Activated CD8-positive, alpha-beta T cell treated with anti-CD3 and anti-CD28 coated beads, Interleukin-2, amount 10 ng/mL, durations not matched to agents 7 days and 5 days (primary cell): Measurements from ENCODE around the gene NRG3. TPM values are rescaled to one million over a fixed set of nuclear protein-coding genes. Genes with fewer than 3 reads are reported as not detected.

Experiments used
- ATAC-seq: fragments of 150-1000 bp; cut with Tn5 transposase; one replicate; pipeline ENCODE4 v1.10.0; 2021; ENCODE audit warnings: moderate library complexity
- CTCF ChIA-PET: fragments of 350-600 bp; sonication (Branson Sonifier 250); formaldehyde crosslinking; loops from one replicate; lab custom pipeline; 2021; ENCODE audit warnings: antibody characterized with exemption; lab: Charles Lee
- POLR2A ChIA-PET: fragments of 350-600 bp; sonication (Branson Sonifier 250); formaldehyde crosslinking; loops from one replicate; lab custom pipeline; 2021; ENCODE audit warnings: antibody characterized with exemption; lab: Charles Lee
- DNase-seq: peaks from one replicate; pipeline ENCODE4 v3.0.0-alpha.2; 2020
- H3K27ac Mint-ChIP-seq: one replicate; pipeline ENCODE4 v1.8.0; 2021; ENCODE audit warnings: mild to moderate bottlenecking, mixed read lengths
- H3K27me3 Mint-ChIP-seq: one replicate; pipeline ENCODE4 v1.8.0; 2021; ENCODE audit warnings: low read depth, mixed read lengths
- H3K36me3 Mint-ChIP-seq: one replicate; pipeline ENCODE4 v1.8.0; 2021; ENCODE audit warnings: low read depth, mixed read lengths
- H3K4me1 Mint-ChIP-seq: one replicate; pipeline ENCODE4 v1.8.0; 2021; ENCODE audit warnings: low read depth, mixed read lengths
- H3K4me3 Mint-ChIP-seq: one replicate; pipeline ENCODE4 v1.8.0; 2021; ENCODE audit warnings: mild to moderate bottlenecking, mixed read lengths
- H3K9me3 Mint-ChIP-seq: one replicate; pipeline ENCODE4 v1.8.0; 2022; ENCODE audit warnings: mixed read lengths; ENCODE audit not compliant: insufficient read depth
- total RNA-seq, 2 experiments: library from RNA; stranded (reverse); gene quantifications; one replicate each; pipeline ENCODE4 v1.2.3, GENCODE V29; 2021

Gene NRG3
- total RNA-seq, 2 experiments from 2014 or later, result not detected

GRCh38 chr10:82856957-82857613 is 982.1 kb downstream of the NRG3 start:
- CTCF ChIA-PET, result no interaction called here
- H3K4me1 Mint-ChIP-seq, result no peaks in the 10 kb centered on the region
- peaks cover 6% of the 10 kb centered on the region for H3K9me3 Mint-ChIP-seq
- DNase-seq, result no peak
- no peak overlapping the region for H3K4me3 Mint-ChIP-seq
- no peak overlapping the region for H3K27ac Mint-ChIP-seq
- POLR2A ChIA-PET, result no interaction called here
- no peaks in the 10 kb centered on the region for H3K27me3 Mint-ChIP-seq
- H3K36me3 Mint-ChIP-seq, result no peaks in the 10 kb centered on the region
- no peak for ATAC-seq

- no peak for ATAC-seq
Measured at GRCh38 chr10:82861889-82862288, 986.9 kb downstream of the NRG3 start.

DNA sequence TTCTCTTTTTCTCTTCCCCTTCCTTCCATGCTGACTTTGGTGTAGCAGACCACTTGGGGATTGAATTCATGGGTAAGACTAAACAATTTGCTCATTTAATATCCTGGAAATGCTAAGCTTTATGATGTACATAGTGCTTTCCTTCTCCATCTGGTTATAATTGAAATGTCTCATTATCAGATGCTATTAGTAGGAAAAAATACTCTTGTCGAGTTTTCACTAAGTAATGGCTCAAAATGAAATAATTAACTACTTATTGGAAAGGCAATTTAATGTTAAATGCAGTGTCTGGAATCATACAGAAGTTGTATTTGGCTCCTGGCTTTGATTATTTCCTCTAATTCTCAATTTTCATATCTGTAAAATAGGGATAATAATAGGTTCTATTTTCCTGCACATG is 990.4 kb downstream of the NRG3 start:
- H3K27me3 Mint-ChIP-seq, result no peaks in the 10 kb centered on the region
- no peak for DNase-seq
- H3K27ac Mint-ChIP-seq, result no peak overlapping the region
- H3K9me3 Mint-ChIP-seq, result no peaks in the 10 kb centered on the region
- CTCF ChIA-PET, result no interaction called here
- no peak for ATAC-seq
- POLR2A ChIA-PET, result no interaction called here
- no peaks in the 10 kb centered on the region for H3K4me1 Mint-ChIP-seq
- no peak overlapping the region for H3K4me3 Mint-ChIP-seq
- H3K36me3 Mint-ChIP-seq, result no peaks in the 10 kb centered on the region

More at GRCh38 chr10:82861889-82862288, 986.9 kb downstream of the NRG3 start:
- no peaks in the 10 kb centered on the region for H3K9me3 Mint-ChIP-seq
- no peaks in the 10 kb centered on the region for H3K36me3 Mint-ChIP-seq
- no peak overlapping the region for H3K4me3 Mint-ChIP-seq
- no peak overlapping the region for H3K27ac Mint-ChIP-seq
- no peak for DNase-seq
- CTCF ChIA-PET, result no interaction called here
- POLR2A ChIA-PET, result no interaction called here
- H3K27me3 Mint-ChIP-seq, result no peaks in the 10 kb centered on the region
- no peaks in the 10 kb centered on the region for H3K4me1 Mint-ChIP-seq

DNA sequence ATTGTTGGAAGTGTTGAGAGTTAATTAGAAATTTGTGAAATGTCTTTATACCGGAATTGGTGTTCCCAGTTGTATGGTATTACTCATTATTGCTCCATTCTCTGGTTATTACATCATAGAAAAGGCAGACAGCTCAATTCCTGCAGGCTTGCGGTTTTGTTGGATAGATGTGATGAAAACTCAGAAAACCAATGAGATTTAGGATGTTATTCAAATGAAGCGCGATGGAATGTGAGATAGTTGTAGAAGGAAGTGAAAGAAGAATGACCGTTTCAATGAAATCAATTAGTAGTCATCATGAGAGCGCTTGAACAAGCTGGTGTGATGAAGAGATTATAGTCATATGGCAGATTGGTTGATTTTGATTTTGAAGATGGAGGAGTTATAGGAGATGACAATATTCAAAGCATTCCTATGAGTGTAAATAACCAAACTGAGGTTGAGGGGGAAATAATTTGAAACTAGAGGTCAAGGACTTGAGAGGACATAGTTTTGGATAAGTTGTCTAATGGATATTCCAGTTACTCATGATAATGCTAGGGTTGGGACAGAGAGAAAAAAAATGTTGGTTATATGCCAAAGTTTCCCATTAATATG is 991.5 kb downstream of the NRG3 start:
- ChIA-PET CTCF (no interaction called here), POLR2A (no interaction called here)
- H3K27me3 Mint-ChIP-seq, result no peaks in the 10 kb centered on the region
- ATAC-seq, result no peak
- DNase-seq, result no peak
- no peaks in the 10 kb centered on the region for H3K4me1 Mint-ChIP-seq
- H3K27ac Mint-ChIP-seq, result no peak overlapping the region
- no peak overlapping the region for H3K4me3 Mint-ChIP-seq
- no peaks in the 10 kb centered on the region for H3K36me3 Mint-ChIP-seq
- no peaks in the 10 kb centered on the region for H3K9me3 Mint-ChIP-seq

DNA sequence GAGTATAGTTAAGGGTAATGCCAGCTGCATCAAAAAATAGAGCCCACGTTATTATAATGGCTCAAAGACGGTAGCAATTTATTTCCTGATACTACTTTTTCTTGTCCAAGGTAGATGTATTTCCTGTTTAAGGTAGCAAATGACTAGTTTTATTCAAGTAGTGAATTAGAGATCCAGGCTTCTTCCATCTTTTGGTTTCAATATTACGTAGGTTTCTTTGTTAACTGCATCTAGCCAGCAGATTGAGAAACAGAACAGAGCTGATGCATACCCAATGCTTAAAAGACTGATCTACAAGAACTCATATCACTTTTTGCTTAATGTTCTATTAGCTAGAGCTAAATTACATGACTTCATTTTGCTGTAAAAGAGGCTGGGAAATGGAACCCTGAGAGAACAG is 992.1 kb downstream of the NRG3 start:
- H3K9me3 Mint-ChIP-seq, result no peaks in the 10 kb centered on the region
- no peaks in the 10 kb centered on the region for H3K4me1 Mint-ChIP-seq
- no peaks in the 10 kb centered on the region for H3K27me3 Mint-ChIP-seq
- ATAC-seq (no peak), DNase-seq (no peak)
- H3K36me3 Mint-ChIP-seq, result no peaks in the 10 kb centered on the region
- ChIA-PET CTCF (no interaction called here), POLR2A (no interaction called here)
- H3K27ac Mint-ChIP-seq, result no peak overlapping the region
- H3K4me3 Mint-ChIP-seq, result no peak overlapping the region

GRCh38 chr10:82874671-82875070 is 999.7 kb downstream of the NRG3 start:
- no peak overlapping the region for H3K27ac Mint-ChIP-seq
- no peak overlapping the region for H3K4me3 Mint-ChIP-seq
- ChIA-PET POLR2A (no interaction called here), CTCF (no interaction called here)
- no peaks in the 10 kb centered on the region for H3K4me1 Mint-ChIP-seq
- ATAC-seq (no peak), DNase-seq (no peak)
- no peaks in the 10 kb centered on the region for H3K36me3 Mint-ChIP-seq
- no peaks in the 10 kb centered on the region for H3K27me3 Mint-ChIP-seq
- peaks cover 3% of the 10 kb centered on the region for H3K9me3 Mint-ChIP-seq

DNA sequence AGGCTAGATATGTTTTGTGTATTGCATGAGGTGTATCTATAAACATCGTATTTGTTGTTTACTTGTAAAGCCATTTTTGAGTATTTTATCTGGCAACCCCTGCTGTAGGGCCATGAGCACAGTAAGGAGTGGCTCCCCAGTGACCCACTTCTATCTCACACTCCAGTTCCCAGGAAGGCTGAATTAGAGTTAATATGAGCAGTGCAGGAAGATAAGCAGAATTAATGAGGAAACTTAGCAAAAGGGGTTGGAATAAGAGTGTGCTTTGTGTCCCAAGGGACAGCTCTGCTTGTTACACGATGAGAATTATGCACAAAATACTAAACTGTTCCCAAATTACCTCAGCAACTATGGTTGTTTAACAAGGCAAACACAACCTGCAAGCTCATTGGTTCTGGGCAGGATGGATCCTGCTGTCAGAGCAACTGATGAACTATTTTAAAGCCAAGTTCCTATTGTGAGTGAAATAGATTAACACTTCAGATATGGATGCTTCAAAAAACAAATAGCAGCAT is 1005.8 kb downstream of the NRG3 start:
- DNase-seq (no peak), ATAC-seq (no peak)
- H3K4me1 Mint-ChIP-seq, result no peaks in the 10 kb centered on the region
- H3K27ac Mint-ChIP-seq, result no peak overlapping the region
- H3K27me3 Mint-ChIP-seq, result no peaks in the 10 kb centered on the region
- no peaks in the 10 kb centered on the region for H3K36me3 Mint-ChIP-seq
- no peaks in the 10 kb centered on the region for H3K9me3 Mint-ChIP-seq
- no peak overlapping the region for H3K4me3 Mint-ChIP-seq
- ChIA-PET POLR2A (no interaction called here), CTCF (no interaction called here)

- POLR2A ChIA-PET, result no interaction called here
- Mint-ChIP-seq H3K27me3 (no peaks in the 10 kb centered on the region), H3K9me3 (no peaks in the 10 kb centered on the region), H3K27ac (no peak overlapping the region), H3K4me1 (no peaks in the 10 kb centered on the region), H3K36me3 (no peaks in the 10 kb centered on the region), H3K4me3 (no peak overlapping the region)
- CTCF ChIA-PET, result no interaction called here
- ATAC-seq, result no peak
- no peak for DNase-seq
Measured at GRCh38 chr10:82882722-82883121, 1007.7 kb downstream of the NRG3 start.

DNA sequence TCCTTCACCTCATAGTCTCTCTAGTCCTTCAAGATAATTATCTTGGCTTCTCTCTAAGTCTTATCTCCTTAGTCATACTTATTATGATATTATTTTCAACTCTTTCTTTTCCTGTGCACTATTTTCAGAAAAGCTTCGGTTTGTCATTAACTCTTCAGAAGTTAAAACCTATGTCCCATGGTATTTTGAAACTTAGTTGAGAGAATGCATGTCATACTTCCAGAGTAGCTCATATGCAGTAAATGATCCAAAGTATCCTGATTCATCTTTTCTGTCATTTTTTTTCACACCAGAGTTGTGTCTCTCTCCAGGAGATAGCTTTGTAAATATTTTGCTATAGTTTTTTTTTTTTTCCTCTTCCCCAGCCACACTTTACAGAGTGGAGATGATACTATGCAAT is 1008.6 kb downstream of the NRG3 start:
- ATAC-seq (no peak), DNase-seq (no peak)
- Mint-ChIP-seq H3K27ac (no peak overlapping the region), H3K4me3 (no peak overlapping the region), H3K4me1 (no peaks in the 10 kb centered on the region), H3K27me3 (no peaks in the 10 kb centered on the region), H3K36me3 (no peaks in the 10 kb centered on the region), H3K9me3 (peaks cover 3% of the 10 kb centered on the region)
- POLR2A ChIA-PET, result no interaction called here
- CTCF ChIA-PET, result no interaction called here

DNA sequence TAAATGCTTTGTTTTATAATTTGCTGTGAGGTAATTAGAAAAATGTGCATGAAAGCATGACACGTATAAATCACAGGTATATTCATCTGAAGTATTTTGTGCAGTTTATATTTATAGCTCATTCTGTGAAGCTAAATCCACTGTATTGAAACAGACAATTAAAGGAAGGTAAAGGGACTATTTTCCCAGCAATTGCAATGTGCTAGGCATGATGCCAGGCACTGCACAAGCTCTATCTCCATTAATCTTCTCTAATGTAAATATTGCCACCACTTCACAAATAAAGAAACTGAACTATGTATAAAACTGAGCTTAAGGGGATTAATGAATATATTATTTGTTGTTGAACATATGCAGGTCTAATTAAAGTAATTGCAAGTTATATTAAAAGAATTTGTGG is 1012.5 kb downstream of the NRG3 start:
- Mint-ChIP-seq H3K27ac (no peak overlapping the region), H3K4me3 (no peak overlapping the region), H3K9me3 (peaks cover 5% of the 10 kb centered on the region), H3K36me3 (no peaks in the 10 kb centered on the region), H3K4me1 (no peaks in the 10 kb centered on the region), H3K27me3 (no peaks in the 10 kb centered on the region)
- DNase-seq (no peak), ATAC-seq (no peak)
- POLR2A ChIA-PET, result no interaction called here
- CTCF ChIA-PET, result no interaction called here

- ATAC-seq, result no peak
- Mint-ChIP-seq H3K27ac (no peak overlapping the region), H3K36me3 (no peaks in the 10 kb centered on the region), H3K27me3 (no peaks in the 10 kb centered on the region), H3K9me3 (peaks cover 5% of the 10 kb centered on the region), H3K4me1 (no peaks in the 10 kb centered on the region), H3K4me3 (no peak overlapping the region)
- DNase-seq, result no peak
- POLR2A ChIA-PET, result no interaction called here
- CTCF ChIA-PET, result no interaction called here
Measured at GRCh38 chr10:82888809-82889455, 1013.9 kb downstream of the NRG3 start.

DNA sequence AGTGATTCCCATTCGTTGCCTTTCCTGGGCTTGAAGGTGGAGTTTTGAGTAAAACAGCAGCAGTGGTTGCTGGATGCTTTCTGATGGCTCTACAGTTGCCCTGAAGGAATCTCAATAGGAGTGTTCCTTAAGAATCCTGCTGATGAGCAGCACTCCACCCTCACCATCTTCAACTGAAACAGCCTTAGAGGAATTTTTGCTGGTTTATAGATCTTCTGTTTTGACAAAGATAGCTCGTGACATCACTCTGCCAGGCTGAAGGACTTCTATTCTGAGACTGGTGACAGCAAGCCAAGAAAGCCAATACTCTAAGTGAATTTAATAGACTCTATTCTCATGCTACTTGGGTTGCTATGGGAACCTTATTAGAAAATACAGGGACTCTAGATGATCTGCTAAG is 1014.7 kb downstream of the NRG3 start:
- Mint-ChIP-seq H3K4me1 (no peaks in the 10 kb centered on the region), H3K27me3 (no peaks in the 10 kb centered on the region), H3K36me3 (no peaks in the 10 kb centered on the region), H3K9me3 (peaks cover 5% of the 10 kb centered on the region), H3K27ac (no peak overlapping the region), H3K4me3 (no peak overlapping the region)
- POLR2A ChIA-PET, result no interaction called here
- no peak for ATAC-seq
- no peak for DNase-seq
- CTCF ChIA-PET, result no interaction called here
